ENCODE results near the gene MYMX. TPM values are rescaled to one million over a fixed set of nuclear protein-coding genes. Genes with fewer than 3 reads are reported as not detected.

The MYMX gene
- total and polyA plus RNA-seq, 2 of the 4 experiments (the other 2 are of a cell fraction) = not detected

DNA sequence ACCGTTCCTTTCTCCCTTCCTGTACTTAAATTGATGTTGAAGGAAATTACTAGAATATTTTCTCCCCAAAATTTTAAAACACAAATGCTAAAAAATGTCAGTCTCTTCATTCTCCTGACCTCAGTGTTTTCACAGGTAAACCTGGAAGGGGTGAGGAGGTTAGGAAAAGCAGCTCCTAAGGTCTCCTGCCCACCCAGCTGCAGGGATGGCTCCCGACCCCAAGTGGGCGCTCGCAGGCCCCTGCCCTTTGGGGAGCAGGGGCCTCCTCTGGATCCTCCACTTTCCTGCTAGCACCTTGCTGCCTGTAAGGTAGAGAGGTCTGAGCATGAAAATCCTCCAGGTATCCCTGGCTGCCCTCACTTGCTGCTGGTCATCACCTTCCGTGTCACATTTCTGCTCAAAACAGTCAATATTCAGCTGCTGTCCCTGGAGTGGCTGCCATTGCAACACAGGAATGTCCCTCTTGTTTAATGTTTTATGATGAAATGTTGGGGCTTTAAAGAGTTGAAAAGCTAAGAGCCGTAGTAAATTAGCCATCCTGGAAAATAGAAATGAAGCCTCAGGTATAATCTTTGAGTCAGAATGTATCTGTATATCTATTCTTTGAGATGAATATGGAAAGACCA is 19.3 kb downstream of the MYMX start:
- Histone ChIP-seq H2AK9ac (replicated peaks; ENCODE audit: low read depth, low read length, poor library complexity) (no peak overlapping the region), H3K9me3 (ENCODE audit: control insufficient read depth, insufficient read depth, low read length) (no peaks in the 10 kb centered on the region), H3K4me1 (ENCODE audit: control insufficient read depth, insufficient read depth, low read length) (peaks cover 16% of the 10 kb centered on the region), H3K56ac (ENCODE audit: extremely low read depth, insufficient read depth, low read length) (no peak overlapping the region), H3K14ac (replicated peaks; ENCODE audit: low read depth, low read length) (no peak overlapping the region), H3K36me3 (ENCODE audit: control insufficient read depth, insufficient read depth, low read length) (peaks cover 2% of the 10 kb centered on the region; the same call in 1 of the 2 replicates), H3K27ac (ENCODE audit: insufficient read depth, low read length) (no peak overlapping the region), H2BK5ac (ENCODE audit: low read depth, low read length, poor library complexity, severe bottlenecking) (no peak overlapping the region), H2BK120ac (ENCODE audit: low read depth, low read length) (no peak overlapping the region), H2BK20ac (ENCODE audit: low read depth, low read length) (no peak overlapping the region), H4K91ac (ENCODE audit: insufficient read depth, low read depth, low read length) (no peak overlapping the region), H3K18ac (ENCODE audit: low read depth, low read length) (no peak overlapping the region), H2BK15ac (ENCODE audit: low read depth, low read length) (no peak overlapping the region), H2AFZ (replicated peaks; ENCODE audit: low read length, poor library complexity) (no peak overlapping the region), H4K8ac (ENCODE audit: low read depth in 2 of 2, low read length in 2 of 2) (no peak overlapping the region), H3K79me1 (ENCODE audit: low read depth in 1 of 2, low read length in 2 of 2) (0 out of 4 replicates have a peak, but pooled peaks cover 0 to 4% of the 10 kb centered on the region in 2 experiments), H4K5ac (ENCODE audit: low read depth, low read length) (no peak overlapping the region), H3K4me2 (ENCODE audit: low read depth, low read length) (no peak overlapping the region), H3K9me1 (ENCODE audit: insufficient read depth, low read length) (peaks cover 4% of the 10 kb centered on the region), H2AK5ac (ENCODE audit: low read depth, low read length) (no peak overlapping the region), H3K4me3 (ENCODE audit: insufficient read depth, low read depth, low read length) (no peak overlapping the region), H3K27me3 (ENCODE audit: control insufficient read depth, insufficient read depth, low read length) (no peaks in the 10 kb centered on the region), H4K20me1 (ENCODE audit: insufficient read depth, low read length) (no peaks in the 10 kb centered on the region), H3K9ac (ENCODE audit: low read depth, low read length) (no peak overlapping the region), H3K23ac (ENCODE audit: low read depth, low read length) (no peak overlapping the region), H3K4ac (ENCODE audit: low read depth, low read length) (no peak overlapping the region)
- DNase-seq (no peak), ATAC-seq (ENCODE audit: low read depth) (no peak)
- ChIA-PET POLR2A (ENCODE audit: unreplicated experiment) (no interaction called here), CTCF (no interaction called here)
- intact Hi-C loops (cut with micrococcal nuclease) (no loop called here), dilution Hi-C loops (cut with HindIII; ENCODE audit: low sequenced_read_pairs, unreplicated experiment) (no loop called here), in situ Hi-C loops (cut with MboI; ENCODE audit: low sequenced_read_pairs) (loop anchor here (5.0 kb wide), 1 partner anchor 129 kb away; no protein-coding TSS in a partner anchor)
- TF ChIP-seq BHLHE40 (IDR thresholded peaks at IDR 0.05; ENCODE audit: low read depth, low read length) (no peak), CHD1 (IDR thresholded peaks at IDR 0.05; ENCODE audit: low read depth, low read length) (no peak), POLR2A (IDR thresholded peaks at IDR 0.05; ENCODE audit: low read depth, low read length) (no peak), SMC3 (IDR thresholded peaks at IDR 0.05; ENCODE audit: low read depth, low read length) (no peak), RFX5 (IDR thresholded peaks at IDR 0.05; ENCODE audit: low read depth, low read length) (no peak), MAZ (IDR thresholded peaks at IDR 0.05; ENCODE audit: borderline replicate concordance, low read depth, low read length) (no peak), ELK1 (IDR thresholded peaks at IDR 0.05; ENCODE audit: borderline replicate concordance, low read depth, low read length) (no peak), FOS (IDR thresholded peaks at IDR 0.05; ENCODE audit: low read depth, low read length) (no peak), NFE2L2 (IDR thresholded peaks at IDR 0.05; ENCODE audit: low read depth, low read length) (no peak), RAD21 (IDR thresholded peaks at IDR 0.05; ENCODE audit: low read length) (no peak), CEBPB (IDR thresholded peaks at IDR 0.05; ENCODE audit: low read depth, low read length) (no peak)
- BruUV-seq (replicated peaks) = no TSS peak
- 100% methylated on average over 1 of the region's 6 CpGs; no CpG with 5 or more reads in 1 of the 2 experiments for WGBS, 2 experiments (ENCODE audit: extremely low coverage in 2 of 2, insufficient read length in 1 of 2)

Data from IMR-90 (cell line).